AG08395 (cell line): Measurements from ENCODE around the gene PRKRIP1.
"Not testable (repeated sequence)": the region's sequence is repeated elsewhere in the genome, so short reads cannot be mapped to it uniquely, and the experiment has no call there.

Experiments
- DNase-seq: peaks from one replicate; pipeline ENCODE4 v3.0.0; 2012; ENCODE audit warnings: mixed read lengths, low spot score

PRKRIP1 gene

DNA sequence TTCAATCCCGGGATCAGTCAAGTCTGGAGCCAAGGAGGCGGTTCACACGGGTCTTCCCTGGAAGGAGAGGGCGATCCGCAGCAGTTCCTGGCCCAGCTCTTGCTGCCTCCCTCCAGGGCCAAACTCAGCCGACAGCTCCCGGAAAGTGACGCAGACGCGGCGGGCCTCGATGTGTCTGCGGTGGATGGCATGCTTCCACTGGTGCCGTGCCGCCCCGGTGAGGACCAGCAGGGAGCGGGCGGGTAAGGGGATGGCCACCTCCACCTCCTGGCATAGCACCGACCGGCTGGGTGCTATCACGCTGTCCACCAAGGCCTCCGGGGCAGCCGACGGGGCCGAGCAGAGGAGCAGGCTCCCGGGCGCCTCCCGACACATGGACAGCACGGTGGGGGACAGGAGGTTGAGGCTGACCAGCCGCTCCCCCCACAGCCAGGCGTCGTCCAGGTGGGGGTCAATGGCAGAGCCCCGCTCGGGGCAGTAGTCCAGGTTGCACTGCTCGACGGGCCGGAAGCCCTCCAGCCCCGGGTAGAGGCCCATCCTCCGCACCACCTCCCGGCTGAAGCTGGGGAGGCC is 61.3 kb downstream of the PRKRIP1 start:
- DNase-seq = no peak

DNA sequence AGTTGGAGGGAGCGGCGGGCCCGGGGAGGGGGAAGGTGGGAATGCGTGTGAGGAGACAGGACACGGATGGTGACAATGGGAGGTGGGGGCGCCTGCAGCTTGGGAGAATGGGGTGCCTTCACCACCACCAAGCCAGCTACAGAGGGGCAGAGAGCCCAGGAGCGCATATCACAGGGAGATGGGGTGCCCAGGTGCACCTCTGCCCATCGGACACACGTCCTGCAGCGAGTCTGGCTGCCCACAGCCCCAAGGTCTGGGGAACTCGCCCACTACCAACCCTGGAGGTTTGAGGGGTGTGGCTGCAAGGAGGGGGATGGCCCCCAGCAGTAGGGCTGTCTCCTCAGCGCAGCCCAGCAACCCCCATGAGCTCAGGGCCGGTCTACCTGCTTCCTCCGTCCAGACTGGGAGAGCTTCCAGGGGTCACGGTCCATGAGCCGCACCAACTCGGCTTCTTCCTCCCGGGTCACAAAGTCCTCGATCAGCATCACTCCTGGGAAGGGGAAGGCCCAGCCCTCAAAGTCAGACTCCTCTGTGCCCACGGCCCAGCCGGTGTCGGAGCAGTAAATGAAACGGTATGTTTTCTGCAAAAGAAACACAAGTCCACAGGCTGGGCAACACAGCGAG is 63.2 kb downstream of the PRKRIP1 start:
- no peak for DNase-seq

DNA sequence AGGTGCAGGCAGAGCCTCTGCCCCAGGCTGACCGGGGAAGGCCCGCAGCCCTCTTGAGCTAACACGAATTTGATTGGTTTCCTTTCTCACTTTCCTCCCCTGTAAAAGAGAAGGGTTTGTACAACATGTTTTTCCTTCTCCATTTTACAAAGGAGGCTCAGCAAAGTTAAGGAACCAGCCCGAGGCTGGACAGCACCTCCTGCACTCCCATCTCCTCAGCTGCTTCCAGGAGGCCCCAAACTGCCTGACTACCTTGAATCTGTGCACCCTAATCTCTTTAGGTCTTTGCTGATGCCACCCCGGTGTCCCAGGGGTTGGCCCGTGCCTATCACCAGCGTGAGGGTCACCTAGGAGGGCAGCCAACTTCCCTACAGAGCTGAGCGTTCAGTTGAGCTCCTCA is 64.3 kb downstream of the PRKRIP1 start:
- no peak for DNase-seq

- peak; percentile 21 for DNase-seq
These were observed 67.8 kb downstream of the PRKRIP1 start for GRCh38 chr7:102463841-102464576.

DNA sequence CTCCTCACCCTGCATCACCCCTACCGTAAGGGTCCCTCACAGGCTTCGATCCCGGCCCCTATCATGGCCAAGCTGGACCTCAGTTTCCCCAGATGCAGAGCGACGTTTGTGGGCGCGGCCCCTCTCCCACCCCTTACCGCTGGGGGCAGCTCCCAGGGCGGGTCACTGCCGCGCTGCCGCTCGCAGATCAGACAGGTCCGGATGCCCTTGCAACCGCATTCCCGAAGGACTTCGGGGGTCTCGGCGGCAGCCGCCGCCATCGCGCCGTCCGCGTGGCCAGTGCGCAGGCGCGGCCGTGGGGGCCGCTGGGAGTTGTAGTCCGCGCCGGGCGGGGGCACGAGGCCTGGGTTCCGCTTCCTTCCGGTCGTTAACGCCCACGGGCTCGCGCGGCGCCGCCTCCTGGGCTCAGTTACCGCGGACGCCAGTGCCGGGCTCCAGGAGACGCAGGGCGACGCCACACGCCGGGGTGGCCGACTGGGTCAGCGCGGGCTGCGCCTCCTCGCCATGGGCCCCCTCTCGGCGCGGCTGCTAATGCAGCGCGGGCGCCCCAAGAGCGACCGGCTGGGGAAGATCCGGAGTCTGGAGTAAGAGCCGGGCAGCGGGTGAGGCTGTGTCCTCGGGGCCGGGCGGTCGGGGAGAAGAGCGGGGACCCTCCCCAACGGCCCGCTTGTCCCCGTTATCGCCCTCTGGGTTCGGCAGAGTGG is 68.6 kb downstream of the PRKRIP1 start, which contains the start of the genes ALKBH4 and LRWD1:
TSS of gene ALKBH4 (minus strand) at position 287 of the 704 bp plus-strand sequence. CDS start at position 260, 27 bp downstream.
TSS of gene LRWD1 (plus strand) at position 408 of the 704 bp plus-strand sequence. CDS start at position 505, 97 bp downstream.
- DNase-seq = peak; percentile 100

GRCh38 chr7:102466097-102466496 is 69.9 kb downstream of the PRKRIP1 start:
- no peak for DNase-seq

DNA sequence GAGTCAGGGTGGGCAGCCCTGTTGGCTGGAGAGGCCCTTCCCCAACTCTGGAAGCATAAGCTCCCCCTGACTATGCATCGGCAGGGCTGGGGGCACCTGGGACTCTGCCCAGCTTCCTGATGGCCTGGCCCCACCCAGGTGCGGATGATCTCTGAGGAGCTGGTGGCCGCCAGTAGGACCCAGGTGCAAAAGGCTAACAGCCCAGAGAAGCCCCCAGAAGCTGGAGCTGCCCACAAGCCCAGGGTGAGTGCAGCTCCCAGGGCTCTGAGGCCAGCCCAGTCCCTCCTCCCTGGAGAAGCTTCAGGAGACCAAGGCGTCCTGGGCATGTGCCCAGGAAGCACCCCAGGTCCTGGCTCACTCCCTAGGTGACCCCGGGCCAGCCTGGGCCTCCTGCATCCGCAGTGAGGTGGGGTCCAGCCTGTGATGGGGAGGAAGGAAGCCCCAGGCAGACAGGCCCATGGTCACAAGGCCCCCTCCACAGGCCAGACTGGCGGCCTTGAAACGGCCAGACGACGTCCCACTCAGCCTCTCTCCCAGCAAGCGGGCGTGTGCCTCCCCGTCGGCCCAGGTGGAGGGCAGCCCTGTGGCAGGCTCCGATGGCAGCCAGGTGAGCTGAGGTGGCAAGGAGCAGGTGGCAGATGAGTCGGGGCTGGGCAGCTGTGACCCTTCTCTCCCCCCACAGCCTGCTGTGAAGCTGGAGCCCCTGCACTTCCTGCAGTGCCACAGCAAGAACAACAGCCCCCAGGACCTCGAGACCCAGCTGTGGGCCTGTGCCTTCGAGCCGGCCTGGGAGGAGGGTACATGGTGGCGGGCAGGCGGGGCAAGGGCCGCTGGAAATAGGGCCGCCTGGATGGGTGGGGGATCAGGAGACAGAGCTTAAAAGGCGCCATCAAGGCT is 71.7 kb downstream of the PRKRIP1 start:
- DNase-seq = no peak

DNA sequence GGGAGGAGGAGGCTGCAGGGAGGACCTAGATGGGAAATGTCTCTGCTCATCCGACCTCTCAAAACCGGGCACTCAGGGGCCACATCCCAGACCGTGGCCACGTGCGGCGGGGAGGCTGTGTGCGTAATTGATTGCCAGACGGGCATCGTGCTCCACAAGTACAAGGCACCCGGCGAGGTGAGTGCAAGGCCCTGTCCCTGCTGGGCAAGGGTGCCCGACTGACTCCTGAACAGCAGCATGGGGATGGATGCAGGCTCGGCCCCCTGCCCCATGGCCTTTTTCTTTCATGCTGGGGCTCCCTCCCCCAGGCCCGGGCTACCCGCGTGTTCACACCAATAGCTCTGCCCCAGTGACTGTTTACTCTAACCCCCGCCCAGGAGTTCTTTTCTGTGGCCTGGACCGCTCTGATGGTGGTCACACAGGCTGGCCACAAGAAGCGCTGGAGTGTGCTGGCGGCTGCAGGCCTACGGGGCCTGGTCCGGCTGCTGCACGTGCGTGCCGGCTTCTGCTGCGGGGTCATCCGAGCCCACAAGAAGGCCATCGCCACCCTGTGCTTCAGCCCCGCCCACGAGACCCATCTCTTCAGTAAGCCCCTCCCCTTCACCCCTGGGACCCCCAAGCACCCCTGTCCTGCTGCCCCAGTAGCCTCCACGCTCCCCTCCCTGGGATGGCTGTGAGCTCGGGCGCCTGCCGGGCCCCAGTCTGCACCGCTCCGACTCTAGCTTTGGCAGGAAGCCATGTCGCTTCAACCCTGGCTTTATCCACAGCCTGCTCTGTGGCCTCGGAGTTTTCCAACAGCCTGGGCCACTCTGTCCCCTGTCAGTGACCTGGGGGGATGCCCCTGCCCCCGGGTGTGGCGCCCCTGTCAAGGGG is 72.6 kb downstream of the PRKRIP1 start:
- DNase-seq = no peak

DNA sequence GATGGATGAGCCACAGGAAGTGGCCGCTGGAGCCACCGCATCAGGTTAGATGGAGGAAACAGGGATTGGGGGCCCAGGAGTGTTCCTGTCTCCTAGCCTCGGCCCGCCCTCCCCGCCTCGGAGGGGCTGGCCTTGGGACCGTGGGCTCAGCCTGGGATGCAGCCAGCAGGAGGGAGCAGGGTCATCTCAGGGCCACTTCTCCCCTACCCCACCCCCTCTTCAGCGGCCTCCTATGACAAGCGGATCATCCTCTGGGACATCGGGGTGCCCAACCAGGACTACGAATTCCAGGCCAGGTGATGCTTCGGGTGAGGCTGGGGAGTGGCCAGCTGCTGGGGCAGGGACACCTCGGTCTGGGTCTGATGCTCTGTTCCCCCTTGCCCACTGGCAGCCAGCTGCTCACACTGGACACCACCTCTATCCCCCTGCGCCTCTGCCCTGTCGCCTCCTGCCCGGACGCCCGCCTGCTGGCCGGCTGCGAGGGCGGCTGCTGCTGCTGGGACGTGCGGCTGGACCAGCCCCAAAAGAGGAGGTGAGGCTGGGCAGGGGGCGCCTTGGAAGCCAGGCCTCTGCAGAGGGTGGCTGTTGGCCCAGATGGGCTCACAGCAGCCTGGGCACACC is 73.3 kb downstream of the PRKRIP1 start:
- no peak for DNase-seq

DNA sequence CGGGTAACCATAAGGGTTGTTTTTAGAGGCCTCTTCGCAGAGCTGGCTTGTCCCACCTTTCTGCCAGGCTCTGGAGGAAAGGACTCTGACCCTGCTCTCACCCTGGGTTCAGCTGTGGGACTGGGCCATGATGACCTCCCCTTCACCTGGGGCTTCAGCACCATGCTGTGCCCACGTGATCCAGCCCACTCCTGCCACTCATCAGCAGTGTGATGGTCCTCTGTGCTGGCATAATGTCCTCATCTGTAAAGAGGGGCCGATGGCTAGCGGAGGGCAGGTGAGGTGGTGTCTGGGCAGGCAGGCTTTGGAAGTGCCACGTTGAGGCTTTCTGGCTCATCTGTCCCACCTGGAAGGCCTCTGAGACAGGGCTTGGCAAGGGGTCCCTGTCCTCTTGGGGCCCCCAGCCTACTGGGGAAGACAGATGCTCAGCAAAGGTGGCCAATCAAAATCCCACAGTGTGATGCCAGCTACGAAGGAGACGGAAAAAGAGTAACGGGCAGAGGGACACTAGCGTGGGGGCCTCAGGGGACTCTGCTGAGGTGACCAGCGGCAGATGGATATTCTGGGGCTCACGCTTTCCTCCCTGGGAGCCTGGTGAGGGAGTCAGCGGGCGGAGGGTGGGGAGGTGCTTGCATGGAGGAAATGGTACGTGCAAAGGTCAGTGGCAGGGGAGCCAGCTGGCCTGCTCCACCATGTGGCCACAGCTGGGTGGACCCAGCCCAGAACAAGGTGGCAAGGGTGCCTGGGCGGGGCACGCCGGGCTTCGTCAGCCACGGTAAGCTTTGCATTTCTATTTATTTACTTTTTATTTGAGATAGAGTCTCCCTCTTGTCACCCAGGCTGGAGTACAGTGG is 74.0 kb downstream of the PRKRIP1 start:
- DNase-seq = no peak

- DNase-seq = no peak
These were observed 75.6 kb downstream of the PRKRIP1 start for GRCh38 chr7:102471791-102472125.

DNA sequence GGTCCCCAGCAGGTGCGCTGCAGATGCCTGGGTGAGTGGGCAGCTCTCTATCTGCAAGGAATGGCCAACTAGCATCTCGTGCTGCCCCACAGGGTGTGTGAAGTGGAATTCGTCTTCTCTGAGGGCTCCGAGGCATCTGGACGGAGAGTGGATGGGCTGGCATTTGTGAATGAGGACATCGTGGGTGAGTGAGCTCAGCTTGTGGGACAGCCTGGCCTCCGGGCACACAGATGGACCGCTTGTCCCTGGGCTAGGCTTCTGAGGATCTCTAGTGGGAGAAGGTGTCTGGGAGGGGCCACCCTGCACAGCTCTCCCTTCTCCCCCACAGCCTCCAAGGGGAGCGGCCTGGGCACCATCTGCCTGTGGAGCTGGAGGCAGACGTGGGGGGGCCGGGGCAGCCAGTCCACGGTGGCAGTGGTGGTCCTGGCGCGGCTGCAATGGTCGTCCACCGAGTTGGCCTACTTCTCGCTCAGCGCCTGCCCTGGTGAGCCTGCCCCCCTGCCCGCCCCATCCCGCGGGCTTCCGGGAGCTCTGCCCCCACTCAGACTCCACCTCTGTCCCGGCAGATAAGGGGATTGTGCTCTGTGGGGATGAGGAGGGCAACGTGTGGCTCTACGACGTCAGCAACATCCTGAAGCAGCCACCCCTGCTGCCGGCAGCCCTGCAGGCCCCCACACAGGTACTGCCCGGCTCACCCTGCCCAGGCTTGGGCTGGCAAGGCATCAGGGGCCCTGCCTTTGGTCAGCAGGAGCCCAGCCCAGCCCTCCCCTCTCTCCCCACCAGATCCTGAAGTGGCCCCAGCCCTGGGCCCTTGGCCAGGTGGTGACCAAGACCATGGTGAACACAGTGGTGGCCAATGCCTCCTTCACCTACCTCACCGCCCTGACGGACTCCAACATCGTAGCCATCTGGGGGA is 76.2 kb downstream of the PRKRIP1 start:
- no peak for DNase-seq

DNA sequence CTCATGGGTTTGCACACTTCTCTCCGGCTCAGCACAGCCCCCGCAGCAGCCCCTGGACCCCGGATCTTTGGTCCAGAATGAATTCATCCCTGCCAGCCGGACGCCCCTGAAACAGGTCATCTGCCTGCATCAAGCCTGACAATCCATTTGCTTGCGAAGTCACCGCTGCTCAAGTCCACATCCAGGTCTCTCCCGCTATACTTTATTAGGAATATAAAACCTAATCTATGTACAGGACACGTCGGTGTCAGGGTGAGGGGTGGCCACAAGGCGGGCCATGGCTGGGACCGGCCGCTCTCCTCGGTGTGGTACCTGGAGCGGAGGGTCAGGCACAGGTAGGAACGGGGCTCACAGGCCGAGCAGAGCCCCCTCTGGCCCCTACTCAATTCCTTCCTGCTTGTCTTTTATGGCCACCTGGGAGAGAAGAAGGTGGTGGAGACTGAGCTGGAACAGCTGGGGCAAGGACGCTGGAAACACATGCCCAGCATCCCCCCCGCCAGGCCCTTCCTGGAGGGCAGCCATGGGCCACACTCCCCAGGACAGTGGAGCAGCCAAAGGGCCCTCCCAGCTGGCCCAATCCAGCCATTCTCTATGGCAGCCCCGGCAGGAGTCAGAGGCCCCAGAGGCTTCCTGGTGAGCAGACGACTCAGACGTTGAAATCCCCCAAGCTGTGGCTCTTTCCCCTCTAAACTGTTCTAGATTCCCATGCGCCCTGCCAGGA is 77.3 kb downstream of the PRKRIP1 start:
- DNase-seq = no peak

DNA sequence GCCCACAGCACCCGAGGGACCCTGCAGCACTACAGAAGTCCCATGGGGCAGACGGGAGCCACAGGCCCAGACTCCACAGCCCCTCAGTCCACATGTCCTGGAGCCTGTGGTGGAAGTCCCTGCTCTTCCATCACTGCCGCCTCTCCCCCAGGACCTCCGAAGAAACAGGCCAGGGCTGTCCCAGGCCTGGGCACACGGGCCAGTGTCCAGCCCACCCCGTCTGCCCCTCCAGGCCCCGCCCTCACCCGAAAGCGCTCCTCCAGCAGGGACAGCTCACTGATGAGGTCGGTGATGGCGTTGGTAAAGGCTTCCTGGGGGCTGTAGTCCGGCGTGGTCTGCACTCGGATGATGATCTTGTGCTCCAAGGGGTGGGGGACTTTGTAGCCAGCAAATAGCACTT is 78.0 kb downstream of the PRKRIP1 start:
- DNase-seq = not testable (repeated sequence)

DNA sequence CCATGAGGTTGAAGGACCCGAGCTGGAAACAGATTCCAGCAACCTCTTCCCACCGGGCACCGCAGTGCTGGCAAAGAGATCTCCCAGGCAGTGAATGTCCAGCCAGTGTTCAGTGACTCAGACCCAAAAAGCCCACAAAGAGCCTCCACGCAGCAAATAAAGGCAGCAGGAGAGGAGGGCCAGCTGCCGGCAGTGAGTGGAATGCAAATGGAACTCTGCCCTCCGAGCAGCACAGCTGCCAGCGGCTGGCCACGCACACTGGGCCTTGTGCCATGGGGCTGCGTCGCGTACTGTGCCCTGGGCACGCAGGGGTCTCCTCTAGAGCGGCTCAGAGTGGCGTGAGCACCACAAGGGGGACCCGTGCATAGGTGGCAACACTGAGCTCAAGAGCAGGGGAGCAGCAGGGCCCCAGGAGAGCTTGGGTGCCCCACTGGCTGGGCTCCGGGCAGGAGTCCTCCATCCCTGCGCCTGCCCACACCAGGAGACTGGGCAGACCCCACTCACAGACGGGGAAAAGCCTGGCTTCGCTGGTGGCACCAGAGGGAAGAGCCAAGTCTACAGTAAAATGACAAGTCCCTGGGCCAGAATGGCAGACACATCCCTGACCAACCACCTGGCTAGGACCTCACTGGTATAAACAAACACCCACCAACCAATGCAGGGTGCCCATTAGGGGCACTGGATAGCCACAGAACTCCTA is 78.7 kb downstream of the PRKRIP1 start:
- DNase-seq = not testable (repeated sequence)
